BE2C (cell line): ENCODE data around the gene GLDC.
A peak's percentile ranks its signal among the peaks of the same experiment; 100 is the strongest.
"Not testable (repeated sequence)": the region's sequence is repeated elsewhere in the genome, so short reads cannot be mapped to it uniquely, and the experiment has no call there.

Experiments
- DNase-seq: peaks from one replicate; pipeline ENCODE4 v3.0.0-alpha.2; 2020
- H3K27me3 ChIP-seq: fragments of 250-450 bp; sonication (Bioruptor Pico); 2 replicates; pipeline ENCODE4 v1.5.1; 2020; ENCODE audit warnings: mild to moderate bottlenecking
- H3K36me3 ChIP-seq: fragments of 250-450 bp; sonication (Bioruptor Pico); 2 replicates; pipeline ENCODE4 v1.5.1; 2020; ENCODE audit warnings: mild to moderate bottlenecking
- H3K4me1 ChIP-seq: fragments of 250-450 bp; sonication (Bioruptor Pico); 2 replicates; pipeline ENCODE4 v1.5.1; 2020
- H3K4me3 ChIP-seq: 2 replicates; pipeline ENCODE4 v1.5.1; 2011; ENCODE audit warnings: low read depth, low read length
- H3K9me3 ChIP-seq: fragments of 250-450 bp; sonication (Bioruptor Pico); 2 replicates; pipeline ENCODE4 v1.5.1; 2020
- TF ChIP-seq, protein P1 (sequence below): IDR thresholded peaks from 2 replicates; pipeline ENCODE4 v1.5.1; 2012; ENCODE audit warnings: mild to moderate bottlenecking, low read depth, low read length

GLDC gene

DNA sequence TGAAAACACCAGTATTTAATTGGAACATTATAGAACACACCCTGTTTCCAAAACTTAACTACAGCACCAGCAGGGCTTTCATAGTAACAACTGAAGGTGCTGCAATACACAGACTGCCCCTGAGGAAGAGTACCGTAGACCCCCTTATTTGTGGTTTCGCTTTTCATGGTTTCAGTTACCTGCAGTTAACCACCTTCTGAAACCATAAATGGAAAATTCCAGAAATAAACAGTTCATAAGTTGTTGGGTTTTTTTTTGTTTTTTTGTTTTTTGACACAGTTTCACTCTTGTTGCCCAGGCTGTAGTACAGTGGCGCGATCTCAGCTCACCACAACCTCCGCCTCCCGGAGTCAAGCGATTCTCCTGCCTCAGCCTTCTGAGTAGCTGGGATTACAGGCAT lies 9.5 kb upstream of the GLDC start:
- Histone ChIP-seq H3K27me3 (no peaks in the 10 kb centered on the region), H3K9me3 (no peaks in the 10 kb centered on the region), H3K4me1 (no peaks in the 10 kb centered on the region), H3K4me3 (no peak overlapping the region), H3K36me3 (no peaks in the 10 kb centered on the region)
- no peak for DNase-seq
- TF ChIP-seq, protein P1, sequence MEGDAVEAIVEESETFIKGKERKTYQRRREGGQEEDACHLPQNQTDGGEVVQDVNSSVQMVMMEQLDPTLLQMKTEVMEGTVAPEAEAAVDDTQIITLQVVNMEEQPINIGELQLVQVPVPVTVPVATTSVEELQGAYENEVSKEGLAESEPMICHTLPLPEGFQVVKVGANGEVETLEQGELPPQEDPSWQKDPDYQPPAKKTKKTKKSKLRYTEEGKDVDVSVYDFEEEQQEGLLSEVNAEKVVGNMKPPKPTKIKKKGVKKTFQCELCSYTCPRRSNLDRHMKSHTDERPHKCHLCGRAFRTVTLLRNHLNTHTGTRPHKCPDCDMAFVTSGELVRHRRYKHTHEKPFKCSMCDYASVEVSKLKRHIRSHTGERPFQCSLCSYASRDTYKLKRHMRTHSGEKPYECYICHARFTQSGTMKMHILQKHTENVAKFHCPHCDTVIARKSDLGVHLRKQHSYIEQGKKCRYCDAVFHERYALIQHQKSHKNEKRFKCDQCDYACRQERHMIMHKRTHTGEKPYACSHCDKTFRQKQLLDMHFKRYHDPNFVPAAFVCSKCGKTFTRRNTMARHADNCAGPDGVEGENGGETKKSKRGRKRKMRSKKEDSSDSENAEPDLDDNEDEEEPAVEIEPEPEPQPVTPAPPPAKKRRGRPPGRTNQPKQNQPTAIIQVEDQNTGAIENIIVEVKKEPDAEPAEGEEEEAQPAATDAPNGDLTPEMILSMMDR, result no peak

DNA sequence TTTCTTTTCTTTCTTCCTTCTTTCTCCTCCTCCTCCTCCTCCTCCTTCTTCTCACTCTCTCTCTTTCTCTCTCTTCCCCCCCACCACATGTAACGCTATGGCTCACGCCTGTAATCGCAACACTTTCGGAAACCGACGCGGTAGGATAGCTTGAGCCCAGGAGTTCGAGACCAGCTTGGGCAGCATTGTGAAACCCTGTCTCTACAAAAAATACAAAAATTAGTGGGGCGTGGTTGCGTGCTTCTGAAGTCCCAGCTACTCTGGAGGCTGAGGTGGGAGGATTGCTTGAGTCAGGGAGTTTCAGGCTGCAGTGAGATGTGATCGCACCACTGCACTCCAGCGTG lies 736 bp upstream of the GLDC start:
- DNase-seq, result no peak
- Histone ChIP-seq H3K4me3 (no peak overlapping the region), H3K4me1 (no peaks in the 10 kb centered on the region), H3K36me3 (no peaks in the 10 kb centered on the region), H3K27me3 (peaks cover 52% of the 10 kb centered on the region), H3K9me3 (no peaks in the 10 kb centered on the region)
- TF ChIP-seq, protein P1, result no peak

DNA sequence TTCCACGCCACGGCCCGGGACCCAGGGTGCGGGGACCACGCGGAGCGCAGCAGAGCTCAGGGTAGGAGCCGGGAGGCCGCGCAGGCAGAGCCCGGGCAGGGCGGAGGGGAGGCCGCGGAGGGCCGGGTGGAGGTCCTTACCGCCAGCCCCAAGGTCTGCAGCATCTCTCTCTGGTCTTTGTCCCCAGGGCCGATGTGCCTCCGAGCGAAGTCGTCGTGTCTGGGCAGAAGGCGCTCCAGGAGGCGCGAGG lies 499 bp downstream of the GLDC start:
- H3K4me3 ChIP-seq, H3K4me1 ChIP-seq, H3K9me3 ChIP-seq, H3K36me3 ChIP-seq: not testable (repeated sequence)
- peak; percentile 9 for DNase-seq
- H3K27me3 ChIP-seq, result peaks cover 57% of the 10 kb centered on the region

DNA sequence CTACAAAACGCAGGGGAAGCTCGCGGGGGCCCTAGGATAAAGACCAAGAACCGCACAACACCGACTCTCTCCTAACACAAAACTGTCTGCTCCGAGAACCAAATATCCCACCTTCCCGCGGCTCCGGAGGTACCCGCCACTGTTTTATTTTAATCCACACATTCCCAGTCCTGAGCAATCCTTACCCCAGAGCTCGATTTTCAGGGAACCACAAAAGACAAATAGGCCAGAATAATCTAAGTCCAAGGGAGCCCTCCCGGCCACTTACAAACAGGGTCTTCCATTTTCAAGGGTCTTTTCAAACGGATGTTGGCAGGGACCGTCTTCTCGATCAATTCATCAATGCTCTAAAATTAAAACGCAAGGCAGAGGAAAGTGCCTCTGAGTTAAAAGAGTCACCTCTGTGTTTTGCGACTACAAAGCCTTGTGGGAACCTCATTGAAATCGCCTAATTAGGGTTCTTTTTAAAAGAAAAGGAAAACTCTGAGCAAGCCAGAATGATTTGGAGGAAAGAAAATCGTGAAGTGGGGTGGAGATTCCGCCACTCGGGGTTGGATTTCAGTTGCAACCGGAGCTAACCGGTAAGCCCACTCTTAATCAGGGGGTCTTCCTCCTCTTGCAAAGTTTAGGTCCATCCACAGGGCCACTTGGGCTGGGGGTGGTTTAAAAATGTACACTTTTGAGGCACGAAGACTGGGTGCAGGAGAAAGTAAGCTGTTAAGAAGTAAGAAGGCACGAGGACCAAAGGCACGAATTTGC lies 1.0 kb downstream of the GLDC start:
- H3K4me3 ChIP-seq, result no peak overlapping the region
- no peaks in the 10 kb centered on the region for H3K36me3 ChIP-seq
- peaks cover 60% of the 10 kb centered on the region for H3K27me3 ChIP-seq
- no peaks in the 10 kb centered on the region for H3K9me3 ChIP-seq
- TF ChIP-seq, protein P1, result no peak
- DNase-seq, result no peak
- H3K4me1 ChIP-seq, result no peaks in the 10 kb centered on the region

DNA sequence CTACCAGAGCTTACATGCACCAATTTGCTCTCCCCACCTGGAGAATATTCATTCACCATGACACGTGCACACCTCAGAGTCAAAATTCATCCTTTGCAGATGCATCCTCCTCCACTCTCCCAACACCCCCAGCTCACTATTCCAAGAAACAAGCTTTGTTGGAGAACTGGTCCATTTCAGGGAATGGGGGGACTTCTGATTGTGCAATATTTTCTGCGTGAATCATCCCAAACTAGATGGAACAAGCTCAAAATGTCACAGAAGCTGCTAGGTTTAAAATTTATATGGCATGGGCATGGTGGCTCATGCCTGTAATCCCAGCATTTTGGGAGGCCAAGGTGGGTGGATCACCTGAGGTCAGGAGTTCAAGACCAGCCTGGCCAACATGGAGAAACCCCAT lies 3.6 kb downstream of the GLDC start:
- TF ChIP-seq, protein P1, result no peak
- DNase-seq, result no peak
- Histone ChIP-seq H3K4me1 (no peaks in the 10 kb centered on the region), H3K9me3 (no peaks in the 10 kb centered on the region), H3K4me3 (no peak overlapping the region), H3K27me3 (peaks cover 57% of the 10 kb centered on the region), H3K36me3 (no peaks in the 10 kb centered on the region)

DNA sequence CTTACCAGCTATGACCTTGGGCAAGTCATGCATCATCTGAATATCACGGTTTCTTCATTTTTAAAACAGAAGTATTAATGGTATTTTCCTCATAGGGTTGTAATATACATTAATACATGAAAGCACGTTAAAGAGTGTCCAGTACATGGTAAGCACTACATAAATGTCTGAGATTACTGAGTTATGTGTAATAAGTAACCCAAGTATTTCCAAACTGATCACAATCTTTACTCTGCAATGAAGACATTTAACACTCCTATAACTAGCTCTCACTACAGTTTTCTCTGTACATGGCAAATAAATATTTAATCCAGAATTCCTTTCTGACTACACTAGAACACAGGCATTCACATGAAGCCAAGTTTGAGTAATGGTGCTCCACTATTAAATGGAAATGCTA lies 4.0 kb downstream of the GLDC start:
- no peaks in the 10 kb centered on the region for H3K4me1 ChIP-seq
- no peak overlapping the region for H3K4me3 ChIP-seq
- no peaks in the 10 kb centered on the region for H3K9me3 ChIP-seq
- no peaks in the 10 kb centered on the region for H3K36me3 ChIP-seq
- DNase-seq, result no peak
- TF ChIP-seq, protein P1, result no peak
- peaks cover 53% of the 10 kb centered on the region for H3K27me3 ChIP-seq

DNA sequence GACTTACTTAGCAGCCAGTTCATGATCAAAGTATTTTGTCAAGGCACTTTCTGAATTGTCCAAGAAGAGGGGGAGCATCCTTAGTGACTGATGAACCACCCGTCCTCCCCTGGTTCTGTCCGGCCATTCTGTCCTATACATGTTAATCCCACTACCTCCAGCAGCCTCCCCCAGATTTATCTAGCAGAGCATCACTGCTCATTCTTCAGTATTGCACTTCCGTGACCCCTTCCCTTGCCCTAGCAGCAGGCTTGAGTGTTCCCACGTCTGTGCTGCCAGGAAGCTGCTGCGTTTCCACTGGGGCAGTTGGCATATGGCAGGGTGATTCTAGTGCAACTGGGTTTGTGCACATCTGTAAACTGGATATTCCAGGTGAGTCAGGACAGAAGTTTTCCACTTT lies 4.5 kb downstream of the GLDC start:
- TF ChIP-seq, protein P1, result no peak
- DNase-seq, result no peak
- peaks cover 48% of the 10 kb centered on the region for H3K27me3 ChIP-seq
- H3K9me3 ChIP-seq, result no peaks in the 10 kb centered on the region
- H3K4me3 ChIP-seq, result no peak overlapping the region
- no peaks in the 10 kb centered on the region for H3K36me3 ChIP-seq
- no peaks in the 10 kb centered on the region for H3K4me1 ChIP-seq
